HepG2 (cell line): ENCODE data around the gene SNCG. TPM values are rescaled to one million over a fixed set of nuclear protein-coding genes. Genes with fewer than 3 reads are reported as not detected.

Experiments used
- ATAC-seq: fragments of 200-7000 bp; cut with Tn5 transposase; 3 replicates; pipeline ENCODE4 v1.9.1; 2020; ENCODE audit warnings: mild to moderate bottlenecking, moderate library complexity
- BruUV-seq: library from RNA; stranded (reverse); fragments of 400-500 nt; replicated peaks from 2 replicates; lab custom pipeline; 2021; lab: Mats Ljungman, UMichigan
- CTCF ChIA-PET: fragments of 300-600 bp; formaldehyde crosslinking; extraction: SDS; loops from one replicate; lab custom pipeline; 2021; ENCODE audit warnings: low total read pairs, inconsistent platforms, low intra/inter-chr PET ratio; lab: Yijun Ruan, JAX
- POLR2A ChIA-PET: fragments of 350-600 bp; sonication (Branson Sonifier 250); formaldehyde crosslinking; loops from one replicate; lab custom pipeline; 2020; ENCODE audit warnings: antibody characterized with exemption, inconsistent platforms; lab: Yijun Ruan, JAX
- DNase-seq: peaks from one replicate; pipeline ENCODE4 v3.0.0-alpha.2; 2015; ENCODE audit warnings: low spot score
- FAIRE-seq: peaks from 3 replicates; lab custom pipeline; 2011; peaks lifted over from hg19 to GRCh38; lab: Jason Lieb, UNC
- H2AFZ ChIP-seq: one replicate; pipeline ENCODE4 v1.6.1; 2011; ENCODE audit warnings: low read length, inconsistent platforms
- H3K27ac ChIP-seq: fragments of 300-600 bp; 3 replicates; pipeline ENCODE4 v1.8.0; 2011; ENCODE audit warnings: mixed run types, mild to moderate bottlenecking, mixed read lengths, low read length, inconsistent platforms; ENCODE audit not compliant: insufficient read depth; ENCODE audit errors: extremely low read length
- H3K27me3 ChIP-seq, 2 experiments: fragments of 200-600 bp in 1 of 2; 2 replicates in 1 of 2; 3 replicates in 1 of 2; pipeline versions ENCODE4 v1.6.0 to v1.8.0; 2011; ENCODE audit warnings: low read length in 2 of 2, mild to moderate bottlenecking in 2 of 2, moderate library complexity in 2 of 2, inconsistent platforms in 1 of 2; ENCODE audit not compliant: insufficient read depth in 2 of 2, control insufficient read depth in 1 of 2
- H3K36me3 ChIP-seq, 2 experiments: fragments of 200-600 bp in 1 of 2; replicated peaks in 1 of 2; 2 replicates in 1 of 2; 3 replicates in 1 of 2; pipeline versions ENCODE4 v1.5.1 to v1.8.0; 2011; ENCODE audit warnings: low read length in 2 of 2, inconsistent platforms in 1 of 2; ENCODE audit not compliant: insufficient read depth in 2 of 2, control insufficient read depth in 1 of 2
- H3K4me1 ChIP-seq: 2 replicates; pipeline ENCODE4 v1.5.1; 2012; ENCODE audit warnings: low read length, inconsistent platforms; ENCODE audit not compliant: insufficient read depth
- H3K4me2 ChIP-seq: 2 replicates; pipeline ENCODE4 v1.6.0; 2011; ENCODE audit warnings: low read depth, low read length, inconsistent platforms
- H3K4me3 ChIP-seq, 3 experiments: fragments of 200-600 bp in 1 of 3; sonication (generic), shearing (Covaris generic) in 1 of 3; replicated peaks in 1 of 3; 2 replicates each; pipeline ENCODE4 v1.5.1; 2011 to 2016; ENCODE audit warnings: low read length in 3 of 3, inconsistent platforms in 2 of 3, low read depth in 2 of 3, mild to moderate bottlenecking in 2 of 3, control low read depth in 1 of 3, mixed read lengths in 1 of 3; ENCODE audit not compliant: insufficient read depth in 1 of 3
- H3K79me2 ChIP-seq: one replicate; pipeline ENCODE4 v1.6.1; 2011; ENCODE audit warnings: low read length, inconsistent platforms; ENCODE audit not compliant: insufficient read depth
- H3K9ac ChIP-seq: 2 replicates; pipeline ENCODE4 v1.6.0; 2011; ENCODE audit warnings: mild to moderate bottlenecking, low read depth, low read length, inconsistent platforms; ENCODE audit not compliant: insufficient read depth
- H3K9me3 ChIP-seq: 2 replicates; pipeline ENCODE4 v1.5.1; 2012; ENCODE audit warnings: mild to moderate bottlenecking, low read length
- H4K20me1 ChIP-seq: 2 replicates; pipeline ENCODE4 v1.6.0; 2011; ENCODE audit warnings: inconsistent platforms, mild to moderate bottlenecking, low read length, moderate library complexity; ENCODE audit not compliant: insufficient read depth
- HDAC2 ChIP-seq: sonication (generic); formaldehyde crosslinking; IDR thresholded peaks from 2 replicates; pipeline ENCODE4 v1.4.0; 2020; ENCODE audit warnings: missing genetic modification reagents
- TEAD2 ChIP-seq: sonication (generic); formaldehyde crosslinking; IDR thresholded peaks from 2 replicates; pipeline ENCODE4 v1.9.0; 2021; ENCODE audit warnings: missing genetic modification reagents
- ZBTB46 ChIP-seq: sonication (generic); formaldehyde crosslinking; IDR thresholded peaks from 2 replicates; pipeline ENCODE4 v1.4.0; 2020; ENCODE audit warnings: mild to moderate bottlenecking, missing genetic modification reagents, borderline replicate concordance
- WGBS: methylation state at CpG from one replicate; pipeline ENCODE4 v1.1.6; 2017; ENCODE audit warnings: low lambda C conversion rate; 5-methylcytosine and 5-hydroxymethylcytosine counted together
- in situ Hi-C: cut with HindIII; loops from 2 replicates; pipeline ENCODE4 v1.10.0; 2017; ENCODE audit warnings: low pct_unique_long_range_greater_than_20kb; ENCODE audit not compliant: extremely low pct_ligation_motif_present
- intact Hi-C: fragments of 100-400 bp; cut with micrococcal nuclease; formaldehyde crosslinking; loops from one replicate; pipeline ENCODE4 v1.10.0; 2022; ENCODE audit not compliant: unreplicated experiment
- polyA plus RNA-seq, 8 experiments: library from polyadenylated mRNA; depleted of rRNA in 3 of 8; stranded (reverse) in 7 of 8; unstranded in 1 of 8; fragments of >200 nt; fragmentation: Illumina TruSeq in 4 of 8; extraction: Trizol in 4 of 8; gene quantifications; 2 replicates each; pipeline versions ENCODE4 v1.2.1 to v1.2.3, GENCODE V29; 2011 to 2016; ENCODE audit warnings: low read depth in 4 of 8, missing spikeins in 1 of 8, mixed read lengths in 1 of 8; ENCODE audit not compliant: insufficient read depth in 1 of 8
- total RNA-seq, 5 experiments: library from RNA; depleted of rRNA; stranded (reverse); fragments of >200 nt; fragmentation: Illumina TruSeq; extraction: Trizol; gene quantifications; 2 replicates each; pipeline ENCODE4 v1.2.3, GENCODE V29; 2016; ENCODE audit warnings: low read depth in 1 of 5
- TF ChIP-seq, protein P1 (sequence below): sonication (generic); formaldehyde crosslinking; IDR thresholded peaks from 2 replicates; pipeline ENCODE4 v1.4.0; 2020; ENCODE audit warnings: missing genetic modification reagents, borderline replicate concordance
- TF ChIP-seq, protein P2 (sequence below): sonication (generic); formaldehyde crosslinking; IDR thresholded peaks from 2 replicates; pipeline ENCODE4 v1.5.1; 2020; ENCODE audit warnings: mild to moderate bottlenecking, missing genetic modification reagents

SNCG gene
- total and polyA plus RNA-seq, 2 of the 13 experiments (the other 11 are each of a cell fraction or from before 2014, with no cell fraction given), result 0.22 to 0.91 TPM

DNA sequence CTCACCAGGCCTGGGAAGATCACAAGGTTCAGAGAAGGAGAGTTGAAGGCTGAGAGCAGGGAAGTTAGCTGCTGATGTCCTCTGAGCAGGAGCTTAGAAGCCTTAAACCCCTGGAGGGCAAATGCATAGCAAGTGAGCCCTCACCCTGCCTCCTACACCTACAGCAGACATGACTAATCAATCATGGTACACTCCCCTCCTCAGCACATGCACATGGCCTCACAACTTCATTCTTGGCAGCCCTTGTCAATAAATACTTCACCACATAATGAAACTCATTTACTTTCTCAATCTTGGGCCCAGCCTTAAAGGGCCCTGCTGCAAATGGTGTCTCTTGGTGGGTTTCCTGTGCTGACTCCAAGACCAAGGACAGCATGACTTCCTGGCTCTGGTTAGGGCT lies 13.9 kb upstream of the SNCG start (continued):
- TF ChIP-seq, protein P1, sequence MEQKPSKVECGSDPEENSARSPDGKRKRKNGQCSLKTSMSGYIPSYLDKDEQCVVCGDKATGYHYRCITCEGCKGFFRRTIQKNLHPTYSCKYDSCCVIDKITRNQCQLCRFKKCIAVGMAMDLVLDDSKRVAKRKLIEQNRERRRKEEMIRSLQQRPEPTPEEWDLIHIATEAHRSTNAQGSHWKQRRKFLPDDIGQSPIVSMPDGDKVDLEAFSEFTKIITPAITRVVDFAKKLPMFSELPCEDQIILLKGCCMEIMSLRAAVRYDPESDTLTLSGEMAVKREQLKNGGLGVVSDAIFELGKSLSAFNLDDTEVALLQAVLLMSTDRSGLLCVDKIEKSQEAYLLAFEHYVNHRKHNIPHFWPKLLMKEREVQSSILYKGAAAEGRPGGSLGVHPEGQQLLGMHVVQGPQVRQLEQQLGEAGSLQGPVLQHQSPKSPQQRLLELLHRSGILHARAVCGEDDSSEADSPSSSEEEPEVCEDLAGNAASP (CRISPR knock-in tag), result no peak

- FAIRE-seq, result no peak
- no peak overlapping the region for H3K4me3 ChIP-seq
- no peak for ATAC-seq
- DNase-seq, result no peak
- in situ Hi-C loops (no loop called here), intact Hi-C loops (loop anchor here (1.0 kb wide), 1 partner anchor 15 kb away; no protein-coding TSS in a partner anchor)
- BruUV-seq, result no TSS peak
- 83% methylated on average over 2 of the region's 3 CpGs for WGBS
- no peak overlapping the region for H3K4me2 ChIP-seq
- H2AFZ ChIP-seq, result no peak overlapping the region
- peaks cover 5 to 32% of the 10 kb centered on the region in 2 experiments; a peak in 3 of 5 replicates for H3K27me3 ChIP-seq
- H3K9ac ChIP-seq, result no peak overlapping the region
- H4K20me1 ChIP-seq, result no peaks in the 10 kb centered on the region
- no peak overlapping the region for H3K27ac ChIP-seq
- H3K36me3 ChIP-seq, result no peaks in the 10 kb centered on the region
- CTCF ChIA-PET, result interaction anchor here (1.4 kb wide), 1 partner anchor 16 kb away, joined by 4 read pairs; no protein-coding TSS in a partner anchor
- POLR2A ChIA-PET, result no interaction called here
- no peaks in the 10 kb centered on the region for H3K79me2 ChIP-seq
- TF ChIP-seq HDAC2 (no peak), ZBTB46 (CRISPR knock-in tag) (no peak), TEAD2 (CRISPR knock-in tag) (no peak)
- TF ChIP-seq, protein P2, sequence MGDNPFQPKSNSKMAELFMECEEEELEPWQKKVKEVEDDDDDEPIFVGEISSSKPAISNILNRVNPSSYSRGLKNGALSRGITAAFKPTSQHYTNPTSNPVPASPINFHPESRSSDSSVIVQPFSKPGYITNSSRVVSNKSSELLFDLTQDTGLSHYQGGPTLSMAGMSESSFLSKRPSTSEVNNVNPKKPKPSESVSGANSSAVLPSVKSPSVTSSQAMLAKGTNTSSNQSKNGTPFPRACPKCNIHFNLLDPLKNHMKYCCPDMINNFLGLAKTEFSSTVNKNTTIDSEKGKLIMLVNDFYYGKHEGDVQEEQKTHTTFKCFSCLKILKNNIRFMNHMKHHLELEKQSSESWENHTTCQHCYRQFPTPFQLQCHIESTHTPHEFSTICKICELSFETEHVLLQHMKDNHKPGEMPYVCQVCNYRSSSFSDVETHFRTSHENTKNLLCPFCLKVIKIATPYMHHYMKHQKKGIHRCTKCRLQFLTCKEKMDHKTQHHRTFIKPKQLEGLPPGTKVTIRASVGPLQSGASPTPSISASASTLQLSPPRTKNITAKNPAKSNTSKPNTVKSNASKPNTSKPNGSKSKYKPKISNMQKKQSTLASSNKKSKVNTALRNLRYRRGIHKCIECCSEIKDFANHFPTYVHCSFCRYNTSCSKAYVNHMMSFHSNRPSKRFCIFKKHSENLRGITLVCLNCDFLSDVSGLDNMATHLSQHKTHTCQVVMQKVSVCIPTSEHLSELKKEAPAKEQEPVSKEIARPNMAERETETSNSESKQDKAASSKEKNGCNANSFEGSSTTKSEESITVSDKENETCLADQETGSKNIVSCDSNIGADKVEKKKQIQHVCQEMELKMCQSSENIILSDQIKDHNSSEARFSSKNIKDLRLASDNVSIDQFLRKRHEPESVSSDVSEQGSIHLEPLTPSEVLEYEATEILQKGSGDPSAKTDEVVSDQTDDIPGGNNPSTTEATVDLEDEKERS (CRISPR knock-in tag), result no peak
- peaks cover 34% of the 10 kb centered on the region for H3K4me1 ChIP-seq
- H3K9me3 ChIP-seq, result no peaks in the 10 kb centered on the region
These were observed 13.5 kb upstream of the SNCG start for GRCh38 chr10:86944907-86945306.
